Esophagus (tissue), 2 donors: ENCODE measurements around the gene QRFP. TPM values are rescaled to one million over a fixed set of nuclear protein-coding genes. Genes with fewer than 3 reads are reported as not detected.

ENCODE experiments used
- H3K27ac ChIP-seq, 2 donors: one replicate each; pipeline ENCODE4 v1.5.1; 2013; ENCODE audit warnings: low read depth in 2 of 2, mild to moderate bottlenecking in 2 of 2, inconsistent platforms in 1 of 2, low read length in 1 of 2, moderate library complexity in 1 of 2
- H3K27me3 ChIP-seq, 2 donors: one replicate each; pipeline ENCODE4 v1.6.1; 2013; ENCODE audit warnings: low read length in 2 of 2, control low read depth in 1 of 2, mild to moderate bottlenecking in 1 of 2; ENCODE audit not compliant: insufficient read depth in 2 of 2, control insufficient read depth in 1 of 2
- H3K36me3 ChIP-seq, 2 donors: one replicate each; pipeline ENCODE4 v1.6.1; 2013; ENCODE audit warnings: low read length in 1 of 2; ENCODE audit not compliant: control insufficient read depth in 2 of 2, insufficient read depth in 2 of 2
- H3K4me1 ChIP-seq, 2 donors: one replicate each; pipeline ENCODE4 v1.6.1; 2013; ENCODE audit warnings: low read length in 1 of 2; ENCODE audit not compliant: control insufficient read depth in 2 of 2, insufficient read depth in 2 of 2
- H3K4me3 ChIP-seq, 2 donors: one replicate each; pipeline ENCODE4 v1.5.1; 2013; ENCODE audit warnings: low read length in 2 of 2, mild to moderate bottlenecking in 2 of 2, low read depth in 1 of 2, moderate library complexity in 1 of 2
- H3K9me3 ChIP-seq, 2 donors: one replicate each; pipeline ENCODE4 v1.6.1; 2013; ENCODE audit warnings: mild to moderate bottlenecking in 2 of 2, low read depth in 1 of 2, low read length in 1 of 2, moderate library complexity in 1 of 2; ENCODE audit not compliant: control insufficient read depth in 2 of 2, insufficient read depth in 1 of 2
- WGBS, 2 donors: extraction: QIAGEN DNeasy Blood & Tissue Kit; methylation state at CpG; one replicate each; pipeline ENCODE4 v1.1.7; 2013; 5-methylcytosine and 5-hydroxymethylcytosine counted together
- polyA plus RNA-seq, 2 donors: library from polyadenylated mRNA; stranded (reverse); fragments of 200-250 nt; gene quantifications; one replicate each; pipeline ENCODE4 v1.2.3, GENCODE V29; 2013
- donor health status: healthy with polysubstance abuse.
- donor health status: Bipolar disorder and iron deficiency.

Gene QRFP
- polyA plus RNA-seq: under 1 TPM; 0.08 to 0.16 TPM

GRCh38 chr9:130896233-130897014 is at the start of gene QRFP:
TSS of gene QRFP (minus strand) at chr9:130896812. CDS start at chr9:130893838, 2,974 bp downstream.
- Histone ChIP-seq H3K27ac (no peak within 1 kb of the TSS), H3K4me1 (peaks cover 7 to 14% of the 10 kb centered on the region in 2 donors), H3K36me3 (peaks cover 0 to 5% of the 10 kb centered on the region in 2 donors), H3K9me3 (no peaks in the 10 kb centered on the region), H3K4me3 (no peak within 1 kb of the TSS), H3K27me3 (no peaks in the 10 kb centered on the region)
- 69 to 77% methylated on average over 27 of the region's 27 CpGs for WGBS, 2 donors

- H3K27ac ChIP-seq: no peak overlapping the region
- H3K36me3 ChIP-seq: no peaks in the 10 kb centered on the region
- H3K9me3 ChIP-seq: peaks cover 0 to 9% of the 10 kb centered on the region in 2 donors
- peaks cover 0 to 2% of the 10 kb centered on the region in 2 donors for H3K27me3 ChIP-seq
- no peak overlapping the region for H3K4me3 ChIP-seq
- WGBS, 2 donors: 89 to 91% methylated on average over 9 of the region's 9 CpGs
- H3K4me1 ChIP-seq: no peaks in the 10 kb centered on the region
Measured at GRCh38 chr9:130945173-130945572, 48.6 kb upstream of the QRFP start.

- peaks cover 0 to 5% of the 10 kb centered on the region in 2 donors for H3K27me3 ChIP-seq
- no peaks in the 10 kb centered on the region for H3K4me1 ChIP-seq
- H3K9me3 ChIP-seq: peaks cover 0 to 5% of the 10 kb centered on the region in 2 donors
- 40 to 45% methylated on average over 3 of the region's 3 CpGs for WGBS, 2 donors
- H3K27ac ChIP-seq: no peak overlapping the region
- H3K4me3 ChIP-seq: no peak overlapping the region
- no peaks in the 10 kb centered on the region for H3K36me3 ChIP-seq
Measured at GRCh38 chr9:130944510-130945058, 48.0 kb upstream of the QRFP start.

GRCh38 chr9:130943777-130944176 is 47.2 kb upstream of the QRFP start:
- Histone ChIP-seq H3K27ac (no peak overlapping the region), H3K4me3 (no peak overlapping the region), H3K27me3 (peaks cover 0 to 7% of the 10 kb centered on the region in 2 donors), H3K36me3 (no peaks in the 10 kb centered on the region), H3K9me3 (no peaks in the 10 kb centered on the region), H3K4me1 (peaks cover 5 to 6% of the 10 kb centered on the region in 2 donors)
- WGBS, 2 donors: 36 to 43% methylated on average over 14 of the region's 14 CpGs

GRCh38 chr9:130943221-130943620 is 46.6 kb upstream of the QRFP start:
- Histone ChIP-seq H3K27me3 (peaks cover 0 to 10% of the 10 kb centered on the region in 2 donors), H3K4me3 (no peak overlapping the region)

GRCh38 chr9:130942679-130943078 is 46.1 kb upstream of the QRFP start:
- H3K27ac ChIP-seq: no peak overlapping the region
- peaks cover 6 to 9% of the 10 kb centered on the region in 2 donors for H3K4me1 ChIP-seq
- no peak overlapping the region for H3K4me3 ChIP-seq
- 79 to 80% methylated on average over 10 of the region's 10 CpGs for WGBS, 2 donors
- H3K36me3 ChIP-seq: no peaks in the 10 kb centered on the region
- peaks cover 0 to 16% of the 10 kb centered on the region in 2 donors for H3K27me3 ChIP-seq
- no peaks in the 10 kb centered on the region for H3K9me3 ChIP-seq

More at GRCh38 chr9:130943221-130943620, 46.6 kb upstream of the QRFP start:
- H3K9me3 ChIP-seq: no peaks in the 10 kb centered on the region
- no peaks in the 10 kb centered on the region for H3K36me3 ChIP-seq
- H3K4me1 ChIP-seq: peaks cover 6 to 7% of the 10 kb centered on the region in 2 donors
- no peak overlapping the region for H3K27ac ChIP-seq
- WGBS, 2 donors: 40 to 54% methylated on average over 13 of the region's 13 CpGs

- Histone ChIP-seq H3K4me1 (peaks cover 6 to 9% of the 10 kb centered on the region in 2 donors), H3K4me3 (no peak overlapping the region), H3K27ac (no peak overlapping the region), H3K27me3 (peaks cover 0 to 18% of the 10 kb centered on the region in 2 donors), H3K36me3 (no peaks in the 10 kb centered on the region), H3K9me3 (no peaks in the 10 kb centered on the region)
- 82 to 85% methylated on average over 6 of the region's 6 CpGs for WGBS, 2 donors
Measured at GRCh38 chr9:130942084-130942483, 45.5 kb upstream of the QRFP start.

GRCh38 chr9:130940693-130941576 is 44.3 kb upstream of the QRFP start:
- no peaks in the 10 kb centered on the region for H3K9me3 ChIP-seq
- no peak overlapping the region for H3K4me3 ChIP-seq
- no peak overlapping the region for H3K27ac ChIP-seq
- peaks cover 0 to 18% of the 10 kb centered on the region in 2 donors for H3K27me3 ChIP-seq
- H3K4me1 ChIP-seq: peaks cover 9% of the 10 kb centered on the region in 2 donors
- H3K36me3 ChIP-seq: no peaks in the 10 kb centered on the region
- 7 to 8% methylated on average over 34 to 36 of the region's 36 CpGs for WGBS, 2 donors

GRCh38 chr9:130940027-130940549 is 43.5 kb upstream of the QRFP start:
- no peaks in the 10 kb centered on the region for H3K36me3 ChIP-seq
- peaks cover 0 to 18% of the 10 kb centered on the region in 2 donors for H3K27me3 ChIP-seq
- H3K9me3 ChIP-seq: no peaks in the 10 kb centered on the region
- H3K27ac ChIP-seq: no peak overlapping the region
- peaks cover 9% of the 10 kb centered on the region in 2 donors for H3K4me1 ChIP-seq
- H3K4me3 ChIP-seq: peak overlapping the region in 1 of 2 donors; percentile 42
- 3 to 4% methylated on average over 26 to 32 of the region's 32 CpGs for WGBS, 2 donors
